SH-SY5Y (cell line): ENCODE data around the gene DIP2C.

Experiments used
- GATA2 ChIP-seq: IDR thresholded peaks from 2 replicates; pipeline ENCODE4 v1.6.1; 2011; ENCODE audit warnings: mild to moderate bottlenecking, low read depth, low read length
- GATA3 ChIP-seq: IDR thresholded peaks from 2 replicates; pipeline ENCODE4 v1.6.1; 2011; ENCODE audit warnings: low read depth, mild to moderate bottlenecking, low read length, moderate library complexity

DNA sequence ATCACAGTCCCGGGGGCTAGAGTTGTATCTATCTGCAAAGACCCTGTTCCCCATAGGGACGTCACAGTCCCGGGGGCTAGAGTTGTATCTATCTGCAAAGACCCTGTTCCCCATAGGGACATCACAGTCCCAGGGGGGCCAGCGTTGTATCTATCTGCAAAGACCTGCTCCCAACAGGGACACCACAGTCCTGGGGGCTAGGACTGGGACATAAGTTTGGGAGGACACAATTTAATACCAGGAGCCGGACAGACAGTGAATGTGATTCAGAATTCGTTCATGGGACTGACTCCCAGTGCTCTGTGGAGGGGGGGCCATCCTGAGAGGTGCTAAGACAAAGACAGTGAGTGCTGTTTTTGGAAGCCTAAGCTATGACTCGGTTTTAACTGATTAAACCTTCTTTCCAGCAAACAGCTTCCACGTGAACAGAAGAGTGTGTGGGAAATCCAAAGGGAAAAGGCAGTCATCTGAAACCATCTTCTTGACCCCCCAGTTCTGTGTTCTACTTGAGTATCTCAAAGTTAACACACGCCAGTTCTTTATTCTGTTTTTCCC is 153.0 kb downstream of the DIP2C start:
- TF ChIP-seq GATA3 (no peak), GATA2 (no peak)
